B cell (primary cell): ENCODE measurements around the gene TMEM214. TPM values are rescaled to one million over a fixed set of nuclear protein-coding genes. Genes with fewer than 3 reads are reported as not detected.

Experiments used
- ATAC-seq: fragments of 200-7000 bp; cut with Tn5 transposase; one replicate; pipeline ENCODE4 v1.10.0; 2021; ENCODE audit warnings: low read depth, mild to moderate bottlenecking, moderate number of reproducible peaks, moderate library complexity
- CTCF ChIA-PET: fragments of 350-600 bp; sonication (Branson Sonifier 250); formaldehyde crosslinking; loops from one replicate; lab custom pipeline; 2021; ENCODE audit warnings: antibody characterized with exemption, inconsistent platforms; lab: Charles Lee
- POLR2A ChIA-PET: fragments of 350-600 bp; sonication (Branson Sonifier 250); formaldehyde crosslinking; loops from one replicate; lab custom pipeline; 2021; ENCODE audit warnings: antibody characterized with exemption; lab: Charles Lee
- DNase-seq: peaks from one replicate; pipeline ENCODE4 v3.0.0; 2013
- H2AFZ ChIP-seq: 2 replicates; pipeline ENCODE4 v1.6.1; 2012; ENCODE audit warnings: mild to moderate bottlenecking, low read depth, low read length; ENCODE audit not compliant: insufficient read depth, poor library complexity, severe bottlenecking
- H3K27ac ChIP-seq, 2 donors: 1 replicate in 1 of 2; 2 replicates in 1 of 2; pipeline ENCODE4 v1.5.1; 2012 to 2013; ENCODE audit warnings: low read length in 2 of 2, mild to moderate bottlenecking in 2 of 2, moderate library complexity in 1 of 2
- H3K27me3 ChIP-seq, 4 experiments: fragments of 200-600 bp in 1 of 4; sonication (generic) in 1 of 4; replicated peaks in 1 of 4; 1 replicate in 2 of 4; 2 replicates in 2 of 4; pipeline versions ENCODE4 v1.6.1 to v1.7.0; 2013 to 2016; ENCODE audit warnings: low read length in 3 of 4, mild to moderate bottlenecking in 2 of 4, mixed read lengths in 1 of 4, moderate library complexity in 1 of 4; ENCODE audit not compliant: insufficient read depth in 4 of 4, control insufficient read depth in 3 of 4; ENCODE audit errors: control extremely low read depth in 1 of 4
- H3K36me3 ChIP-seq, 2 experiments: replicated peaks in 1 of 2; 1 replicate in 1 of 2; 2 replicates in 1 of 2; pipeline versions ENCODE4 v1.6.1 to v1.7.1; 2013; ENCODE audit warnings: low read length in 1 of 2; ENCODE audit not compliant: insufficient read depth in 2 of 2, control insufficient read depth in 1 of 2; ENCODE audit errors: control extremely low read depth in 1 of 2, extremely low read depth in 1 of 2
- H3K4me1 ChIP-seq, 2 donors: fragments of 200-600 bp in 1 of 2; sonication (generic) in 1 of 2; 1 replicate in 1 of 2; 2 replicates in 1 of 2; pipeline versions ENCODE4 v1.5.1 to v1.6.1; 2013 to 2017; ENCODE audit warnings: low read length in 2 of 2; ENCODE audit not compliant: control insufficient read depth in 2 of 2, insufficient read depth in 2 of 2
- H3K4me2 ChIP-seq: replicated peaks from 2 replicates; pipeline ENCODE3; 2012; ENCODE audit warnings: mild to moderate bottlenecking, low read depth, low read length; ENCODE audit not compliant: poor library complexity, severe bottlenecking
- H3K4me3 ChIP-seq, 5 experiments: fragments of 200-600 bp in 1 of 5; sonication (generic) in 1 of 5; 1 replicate in 3 of 5; 2 replicates in 2 of 5; pipeline versions ENCODE4 v1.5.1 to v1.7.0; 2011 to 2016; ENCODE audit warnings: low read length in 4 of 5, mild to moderate bottlenecking in 4 of 5, low read depth in 2 of 5, control low read depth in 1 of 5, moderate library complexity in 1 of 5; ENCODE audit not compliant: insufficient read depth in 1 of 5; ENCODE audit errors: control extremely low read depth in 1 of 5, extremely low read depth in 1 of 5
- H3K79me2 ChIP-seq: fragments of 200-600 bp; sonication (generic); one replicate; pipeline ENCODE4 v1.6.0; 2016; ENCODE audit warnings: low read length; ENCODE audit not compliant: control insufficient read depth, insufficient read depth
- H3K9ac ChIP-seq: fragments of 200-600 bp; sonication (generic); 2 replicates; pipeline ENCODE4 v1.6.1; 2017; ENCODE audit warnings: mild to moderate bottlenecking, low read length, moderate library complexity
- H3K9me3 ChIP-seq, 3 donors: one replicate each; pipeline versions ENCODE4 v1.6.1 to v1.7.1; 2013; ENCODE audit warnings: low read length in 2 of 3; ENCODE audit not compliant: control insufficient read depth in 2 of 3, insufficient read depth in 1 of 3; ENCODE audit errors: control extremely low read depth in 1 of 3
- H4K20me1 ChIP-seq: 2 replicates; pipeline ENCODE4 v1.6.0; 2012; ENCODE audit warnings: mild to moderate bottlenecking, low read length; ENCODE audit not compliant: insufficient read depth, control insufficient read depth, poor library complexity, severe bottlenecking
- H3K27ac Mint-ChIP-seq: one replicate; pipeline ENCODE4 v1.8.0; 2021; ENCODE audit warnings: mixed read lengths
- H3K27me3 Mint-ChIP-seq: one replicate; pipeline ENCODE4 v1.8.0; 2021; ENCODE audit warnings: mixed read lengths
- H3K4me1 Mint-ChIP-seq: one replicate; pipeline ENCODE4 v1.8.0; 2021; ENCODE audit warnings: mixed read lengths
- H3K4me3 Mint-ChIP-seq: one replicate; pipeline ENCODE4 v1.8.0; 2021; ENCODE audit warnings: mixed read lengths
- H3K9me3 Mint-ChIP-seq: one replicate; pipeline ENCODE4 v1.8.0; 2022; ENCODE audit warnings: mixed read lengths; ENCODE audit not compliant: insufficient read depth
- EZH2 ChIP-seq: IDR thresholded peaks from 2 replicates; pipeline ENCODE4 v1.6.1; 2012; ENCODE audit warnings: borderline replicate concordance, low read depth, mild to moderate bottlenecking, moderate library complexity, low read length; ENCODE audit not compliant: insufficient read depth, poor library complexity, severe bottlenecking
- WGBS: methylation state at CpG from one replicate; pipeline ENCODE4 v1.1.5; 2013; ENCODE audit warnings: missing lambda C conversion rate; ENCODE audit not compliant: insufficient coverage; 5-methylcytosine and 5-hydroxymethylcytosine counted together
- intact Hi-C: fragments of 100-400 bp; cut with micrococcal nuclease; formaldehyde crosslinking; loops from one replicate; pipeline ENCODE4 v1.10.0; 2022
- polyA plus RNA-seq: library from polyadenylated mRNA; depleted of rRNA; stranded (reverse); fragments of >200 nt; gene quantifications from 2 replicates; pipeline ENCODE4 v1.2.3, GENCODE V29; 2012
- total RNA-seq, 2 donors: library from RNA; stranded (reverse); fragments of 120-200 nt in 1 of 2; gene quantifications; 1 replicate in 1 of 2; 2 replicates in 1 of 2; pipeline versions ENCODE4 v1.2.3 to v1.2.4, GENCODE V29; 2013 to 2022
- TF ChIP-seq, protein P1 (sequence below): fragments of 200-600 bp; IDR thresholded peaks from one replicate; pipeline ENCODE4 v1.8.0; 2022; ENCODE audit warnings: antibody characterized with exemption, mild to moderate bottlenecking

TMEM214 gene
- total and polyA plus RNA-seq, 2 donors (not counting 1 experiment from before 2014, with no cell fraction given), result 80.1 to 91.1 TPM

DNA sequence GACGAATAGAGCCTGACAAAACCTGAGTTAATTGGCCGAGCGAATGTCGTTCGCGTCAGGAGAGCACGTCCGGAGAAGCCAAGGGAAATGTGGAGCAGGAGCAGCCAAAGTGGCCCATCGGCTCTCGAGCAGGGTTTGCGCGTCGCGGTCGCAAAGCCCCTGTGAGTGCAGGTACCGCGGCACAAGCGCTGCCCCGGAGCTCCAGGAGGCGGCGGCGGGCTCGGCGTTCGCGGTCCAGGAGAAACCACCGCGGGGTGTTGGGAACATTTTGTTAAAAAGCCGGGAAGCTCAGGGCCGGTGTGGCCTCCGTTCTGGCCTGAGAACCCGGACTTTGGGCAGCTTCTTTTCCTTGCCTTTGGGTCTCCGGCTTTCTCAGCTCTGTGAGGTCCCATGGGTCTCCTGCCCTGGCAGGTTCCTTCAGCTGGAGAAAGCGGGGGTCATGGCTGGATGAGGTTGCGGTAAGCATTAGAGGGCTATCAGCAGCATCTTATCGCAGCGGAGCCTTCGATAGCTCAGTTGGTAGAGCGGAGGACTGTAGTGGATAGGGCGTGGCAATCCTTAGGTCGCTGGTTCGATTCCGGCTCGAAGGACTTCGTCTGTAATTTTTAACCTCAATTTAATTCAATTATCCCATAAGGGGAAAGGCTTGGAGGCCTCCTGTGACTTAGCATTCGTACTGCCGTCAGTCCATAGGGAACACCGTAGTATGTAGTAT lies 17.7 kb downstream of the TMEM214 start:
- Histone ChIP-seq H3K9ac (peak overlapping the region; percentile 74), H3K36me3 (peaks cover 0 to 10% of the 10 kb centered on the region in 2 experiments), H3K4me1 (peaks cover 4 to 15% of the 10 kb centered on the region in 2 donors), H3K27me3 (no peaks in the 10 kb centered on the region), H3K9me3 (no peaks in the 10 kb centered on the region), H4K20me1 (no peaks in the 10 kb centered on the region), H3K27ac (peak overlapping the region; percentile 72 to 80), H3K79me2 (no peaks in the 10 kb centered on the region), H3K4me3 (peak overlapping the region; percentile 57 to 94 (median 81)), H2AFZ (peak overlapping the region; percentile 91), H3K4me2 (peak overlapping the region; percentile 94)
- DNase-seq (peak; percentile 98), ATAC-seq (peak; percentile 60)
- intact Hi-C loops, result loop anchor here (1.0 kb wide), 5 partner anchors 8 to 162 kb away; partner anchors contain the start of genes ATRAID, PREB, SLC5A6 and TMEM214
- Mint-ChIP-seq H3K4me1 (peaks cover 17% of the 10 kb centered on the region), H3K9me3 (no peaks in the 10 kb centered on the region), H3K27me3 (peaks cover 7% of the 10 kb centered on the region), H3K4me3 (peak overlapping the region; percentile 95), H3K27ac (peak overlapping the region; percentile 100)
- ChIA-PET POLR2A (interaction anchor here (0.6 to 4.2 kb wide), 8 partner anchors 8 to 162 kb away, joined by 3 to 48 read pairs (median 9); partner anchors contain the start of genes ATRAID, EMILIN1, OST4 and SLC5A6), CTCF (interaction anchor here (0.6 to 3.7 kb wide), 19 partner anchors 8 to 205 kb away, joined by 3 to 27 read pairs (median 4); partner anchors contain the start of genes KHK, OST4 and TMEM214)
- WGBS, result under 1% methylated on average over 40 of the region's 48 CpGs
- TF ChIP-seq, protein P1, sequence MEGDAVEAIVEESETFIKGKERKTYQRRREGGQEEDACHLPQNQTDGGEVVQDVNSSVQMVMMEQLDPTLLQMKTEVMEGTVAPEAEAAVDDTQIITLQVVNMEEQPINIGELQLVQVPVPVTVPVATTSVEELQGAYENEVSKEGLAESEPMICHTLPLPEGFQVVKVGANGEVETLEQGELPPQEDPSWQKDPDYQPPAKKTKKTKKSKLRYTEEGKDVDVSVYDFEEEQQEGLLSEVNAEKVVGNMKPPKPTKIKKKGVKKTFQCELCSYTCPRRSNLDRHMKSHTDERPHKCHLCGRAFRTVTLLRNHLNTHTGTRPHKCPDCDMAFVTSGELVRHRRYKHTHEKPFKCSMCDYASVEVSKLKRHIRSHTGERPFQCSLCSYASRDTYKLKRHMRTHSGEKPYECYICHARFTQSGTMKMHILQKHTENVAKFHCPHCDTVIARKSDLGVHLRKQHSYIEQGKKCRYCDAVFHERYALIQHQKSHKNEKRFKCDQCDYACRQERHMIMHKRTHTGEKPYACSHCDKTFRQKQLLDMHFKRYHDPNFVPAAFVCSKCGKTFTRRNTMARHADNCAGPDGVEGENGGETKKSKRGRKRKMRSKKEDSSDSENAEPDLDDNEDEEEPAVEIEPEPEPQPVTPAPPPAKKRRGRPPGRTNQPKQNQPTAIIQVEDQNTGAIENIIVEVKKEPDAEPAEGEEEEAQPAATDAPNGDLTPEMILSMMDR, result peak; percentile 50
- TF ChIP-seq EZH2, result no peak
